ENCODE results near the gene EXD3.

The EXD3 gene

GRCh38 chr9:137457406-137458193 is 34.6 kb upstream of the EXD3 start:
- H3K36me3 ChIP-seq (ENCODE audit: insufficient read depth, low read length): peaks cover 24% of the 10 kb centered on the region
- peak overlapping the region; percentile 70 for H3K4me3 ChIP-seq (ENCODE audit: low read length)
- no peak overlapping the region for H3K27ac ChIP-seq (ENCODE audit: low read depth, low read length)
- no peak overlapping the region for H3K9ac ChIP-seq (ENCODE audit: low read depth, low read length)
- H3K9me3 ChIP-seq (ENCODE audit: insufficient read depth, low read depth, low read length): no peaks in the 10 kb centered on the region
- H3K4me1 ChIP-seq (ENCODE audit: insufficient read depth, low read length): peaks cover 14% of the 10 kb centered on the region; the same call in 1 of the 2 replicates
- peaks cover 14% of the 10 kb centered on the region for H3K27me3 ChIP-seq (ENCODE audit: insufficient read depth, low read length)
- WGBS: 95% methylated on average over 44 of the region's 44 CpGs

- Histone ChIP-seq H3K27ac (ENCODE audit: low read depth, low read length) (no peak overlapping the region), H3K4me3 (ENCODE audit: low read length) (no peak overlapping the region), H3K36me3 (ENCODE audit: insufficient read depth, low read length) (peaks cover 26% of the 10 kb centered on the region), H3K9ac (ENCODE audit: low read depth, low read length) (no peak overlapping the region), H3K9me3 (ENCODE audit: insufficient read depth, low read depth, low read length) (no peaks in the 10 kb centered on the region), H3K4me1 (ENCODE audit: insufficient read depth, low read length) (peaks cover 14% of the 10 kb centered on the region; the same call in 1 of the 2 replicates), H3K27me3 (ENCODE audit: insufficient read depth, low read length) (peaks cover 8% of the 10 kb centered on the region; the same call in 1 of the 2 replicates)
- 91% methylated on average over 10 of the region's 10 CpGs for WGBS
Measured at GRCh38 chr9:137456864-137457405, 34.0 kb upstream of the EXD3 start.

- Histone ChIP-seq H3K4me1 (ENCODE audit: insufficient read depth, low read length) (peaks cover 14% of the 10 kb centered on the region; the same call in 1 of the 2 replicates), H3K27ac (ENCODE audit: low read depth, low read length) (no peak overlapping the region), H3K27me3 (ENCODE audit: insufficient read depth, low read length) (0 out of 2 replicates have a peak, but pooled peaks cover 5% of the 10 kb centered on the region), H3K9me3 (ENCODE audit: insufficient read depth, low read depth, low read length) (no peaks in the 10 kb centered on the region), H3K4me3 (ENCODE audit: low read length) (no peak overlapping the region), H3K9ac (ENCODE audit: low read depth, low read length) (no peak overlapping the region), H3K36me3 (ENCODE audit: insufficient read depth, low read length) (peaks cover 26% of the 10 kb centered on the region)
- WGBS: 94% methylated on average over 12 of the region's 12 CpGs
Measured at GRCh38 chr9:137456061-137456863, 33.3 kb upstream of the EXD3 start.

DNA sequence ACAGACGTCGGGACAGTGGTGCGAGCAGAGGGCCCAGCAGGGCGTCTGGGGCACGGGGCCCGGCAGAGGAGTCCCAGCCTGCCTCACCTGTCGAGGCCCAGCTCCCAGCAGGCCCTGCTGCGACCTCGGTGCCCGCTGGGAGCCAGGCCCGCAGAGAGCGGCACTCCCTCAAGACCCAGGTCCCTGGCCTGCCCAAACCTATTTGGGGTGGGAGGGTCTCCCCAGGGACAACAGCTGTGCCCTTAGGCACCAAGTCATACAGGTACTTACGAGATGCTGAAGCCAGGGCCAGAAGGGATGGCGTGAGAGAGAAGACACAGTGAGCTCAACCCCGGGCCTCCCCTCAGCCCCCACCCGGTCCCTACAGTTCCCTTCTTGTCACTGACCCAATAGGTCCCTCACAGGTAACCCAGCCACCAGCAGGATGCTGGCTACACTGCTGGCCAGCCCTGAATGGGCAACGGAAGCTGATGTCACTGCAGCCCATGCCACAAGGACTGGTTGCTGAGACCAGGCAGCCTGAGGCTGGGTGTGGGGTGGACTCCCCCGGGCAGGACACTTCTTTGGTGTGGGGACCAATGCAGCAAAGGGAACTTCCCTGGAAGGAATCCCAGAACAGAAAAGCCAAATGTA is 32.5 kb upstream of the EXD3 start:
- WGBS: 92% methylated on average over 18 of the region's 18 CpGs
- Histone ChIP-seq H3K9me3 (ENCODE audit: insufficient read depth, low read depth, low read length) (no peaks in the 10 kb centered on the region), H3K27ac (ENCODE audit: low read depth, low read length) (no peak overlapping the region), H3K4me3 (ENCODE audit: low read length) (no peak overlapping the region), H3K36me3 (ENCODE audit: insufficient read depth, low read length) (peaks cover 26% of the 10 kb centered on the region), H3K9ac (ENCODE audit: low read depth, low read length) (no peak overlapping the region), H3K27me3 (ENCODE audit: insufficient read depth, low read length) (0 out of 2 replicates have a peak, but pooled peaks cover 5% of the 10 kb centered on the region), H3K4me1 (ENCODE audit: insufficient read depth, low read length) (peaks cover 14% of the 10 kb centered on the region; the same call in 1 of the 2 replicates)

GRCh38 chr9:137454597-137455358 is 31.8 kb upstream of the EXD3 start:
- Histone ChIP-seq H3K27ac (ENCODE audit: low read depth, low read length) (peak overlapping the region; percentile 70), H3K27me3 (ENCODE audit: insufficient read depth, low read length) (0 out of 2 replicates have a peak, but pooled peaks cover under 1% of the 10 kb centered on the region), H3K9ac (ENCODE audit: low read depth, low read length) (peak overlapping the region; percentile 64), H3K9me3 (ENCODE audit: insufficient read depth, low read depth, low read length) (no peaks in the 10 kb centered on the region), H3K4me1 (ENCODE audit: insufficient read depth, low read length) (peaks cover 14% of the 10 kb centered on the region; the same call in 1 of the 2 replicates), H3K4me3 (ENCODE audit: low read length) (peak overlapping the region; percentile 53), H3K36me3 (ENCODE audit: insufficient read depth, low read length) (peaks cover 29% of the 10 kb centered on the region)
- 72% methylated on average over 29 of the region's 30 CpGs for WGBS

GRCh38 chr9:137454145-137454596 is 31.2 kb upstream of the EXD3 start:
- WGBS: 5% methylated on average over 22 of the region's 24 CpGs
- Histone ChIP-seq H3K4me3 (ENCODE audit: low read length) (peak overlapping the region; percentile 53), H3K9me3 (ENCODE audit: insufficient read depth, low read depth, low read length) (no peaks in the 10 kb centered on the region), H3K27me3 (ENCODE audit: insufficient read depth, low read length) (no peaks in the 10 kb centered on the region), H3K36me3 (ENCODE audit: insufficient read depth, low read length) (peaks cover 35% of the 10 kb centered on the region), H3K4me1 (ENCODE audit: insufficient read depth, low read length) (peaks cover 14% of the 10 kb centered on the region; the same call in 1 of the 2 replicates), H3K9ac (ENCODE audit: low read depth, low read length) (peak overlapping the region; percentile 64), H3K27ac (ENCODE audit: low read depth, low read length) (peak overlapping the region; percentile 70)

- 3% methylated on average over 25 of the region's 25 CpGs for WGBS
- peaks cover 14% of the 10 kb centered on the region; the same call in 1 of the 2 replicates for H3K4me1 ChIP-seq (ENCODE audit: insufficient read depth, low read length)
- H3K27ac ChIP-seq (ENCODE audit: low read depth, low read length): no peak overlapping the region
- no peaks in the 10 kb centered on the region for H3K27me3 ChIP-seq (ENCODE audit: insufficient read depth, low read length)
- peak overlapping the region; percentile 26; the same call in 1 of the 2 replicates for H3K9ac ChIP-seq (ENCODE audit: low read depth, low read length)
- peaks cover 39% of the 10 kb centered on the region for H3K36me3 ChIP-seq (ENCODE audit: insufficient read depth, low read length)
- H3K4me3 ChIP-seq (ENCODE audit: low read length): peak overlapping the region; percentile 49
- H3K9me3 ChIP-seq (ENCODE audit: insufficient read depth, low read depth, low read length): no peaks in the 10 kb centered on the region
Measured at GRCh38 chr9:137453643-137454081, 30.7 kb upstream of the EXD3 start.

DNA sequence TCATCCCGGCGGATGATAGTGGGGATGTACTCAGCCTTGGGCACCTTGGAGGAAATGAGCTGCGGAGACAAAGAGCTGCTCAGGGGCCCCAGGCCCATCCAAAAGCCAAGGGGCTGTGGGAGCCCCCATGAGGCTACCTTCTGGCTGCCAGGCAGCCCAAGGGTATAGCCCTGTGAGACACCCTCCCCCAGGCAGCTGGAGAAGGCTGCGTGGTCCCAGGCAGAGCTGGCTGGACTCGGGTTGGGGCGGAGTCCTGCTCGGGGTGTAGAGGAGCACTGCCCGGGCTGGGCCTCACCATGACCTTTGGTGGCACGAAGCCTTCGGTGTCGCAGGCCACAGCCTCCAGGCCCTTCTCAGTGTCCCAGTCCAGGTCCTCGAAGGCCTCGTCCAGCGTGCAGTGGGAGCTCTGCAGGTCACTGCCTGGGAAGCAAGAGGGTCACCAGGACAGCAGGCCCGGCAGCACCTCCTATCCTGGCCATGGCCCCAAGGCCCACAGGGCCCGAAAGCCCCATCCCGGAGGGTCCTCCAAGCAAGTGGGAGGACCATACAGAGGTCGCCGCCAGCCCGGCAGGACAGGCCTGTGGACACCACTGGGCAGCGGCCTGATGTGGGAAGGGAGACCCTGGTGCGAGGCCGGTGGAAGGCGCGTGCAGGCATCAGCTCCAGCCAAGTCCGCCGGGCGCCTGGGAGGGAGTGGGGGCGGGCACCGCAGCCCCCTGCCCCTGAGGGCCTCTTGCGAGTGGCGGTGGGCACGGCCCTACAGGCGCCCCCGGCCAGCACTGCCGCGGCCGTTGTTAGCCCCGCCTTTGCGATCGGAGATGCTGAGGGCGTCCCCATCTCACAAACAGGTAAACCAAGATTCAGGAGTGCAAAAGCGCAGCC is 30.0 kb upstream of the EXD3 start:
- Histone ChIP-seq H3K9me3 (ENCODE audit: insufficient read depth, low read depth, low read length) (no peaks in the 10 kb centered on the region), H3K27ac (ENCODE audit: low read depth, low read length) (no peak overlapping the region), H3K36me3 (ENCODE audit: insufficient read depth, low read length) (peaks cover 39% of the 10 kb centered on the region), H3K4me1 (ENCODE audit: insufficient read depth, low read length) (peaks cover 9% of the 10 kb centered on the region; the same call in 1 of the 2 replicates), H3K4me3 (ENCODE audit: low read length) (peak overlapping the region; percentile 49), H3K9ac (ENCODE audit: low read depth, low read length) (peak overlapping the region; percentile 26; the same call in 1 of the 2 replicates), H3K27me3 (ENCODE audit: insufficient read depth, low read length) (no peaks in the 10 kb centered on the region)
- WGBS: 75% methylated on average over 43 of the region's 43 CpGs

GRCh38 chr9:137452006-137452760 is 29.2 kb upstream of the EXD3 start:
- Histone ChIP-seq H3K4me3 (ENCODE audit: low read length) (no peak overlapping the region), H3K27ac (ENCODE audit: low read depth, low read length) (no peak overlapping the region), H3K27me3 (ENCODE audit: insufficient read depth, low read length) (no peaks in the 10 kb centered on the region), H3K9me3 (ENCODE audit: insufficient read depth, low read depth, low read length) (no peaks in the 10 kb centered on the region), H3K36me3 (ENCODE audit: insufficient read depth, low read length) (peaks cover 37% of the 10 kb centered on the region), H3K9ac (ENCODE audit: low read depth, low read length) (no peak overlapping the region), H3K4me1 (ENCODE audit: insufficient read depth, low read length) (peaks cover 7% of the 10 kb centered on the region; the same call in 1 of the 2 replicates)
- WGBS: 93% methylated on average over 17 of the region's 17 CpGs
